HepG2 (cell line): ENCODE results near the gene ANKRD44. TPM values are rescaled to one million over a fixed set of nuclear protein-coding genes. Genes with fewer than 3 reads are reported as not detected.

Experiments used
- ETS1 ChIP-seq: sonication (generic); formaldehyde crosslinking; IDR thresholded peaks from 2 replicates; pipeline ENCODE4 v1.4.0; 2020; ENCODE audit warnings: missing genetic modification reagents
- FOXP1 ChIP-seq, 2 experiments: fragments of 450-650 bp in 1 of 2; IDR thresholded peaks; 2 replicates each; pipeline ENCODE4 v1.6.1; 2017 to 2018; ENCODE audit warnings: antibody characterized with exemption in 1 of 2
- POGK ChIP-seq: sonication (generic); formaldehyde crosslinking; conservative IDR thresholded peaks from 2 replicates; pipeline ENCODE4 v1.8.0; 2022; ENCODE audit warnings: mild to moderate bottlenecking, moderate library complexity, missing genetic modification reagents
- REXO4 ChIP-seq: sonication (generic); formaldehyde crosslinking; IDR thresholded peaks from 2 replicates; pipeline ENCODE4 v1.8.0; 2022; ENCODE audit warnings: missing genetic modification reagents, mild to moderate bottlenecking, borderline replicate concordance
- ZNF335 ChIP-seq: sonication (generic); formaldehyde crosslinking; IDR thresholded peaks from 2 replicates; pipeline ENCODE4 v1.4.0; 2020; ENCODE audit warnings: missing genetic modification reagents
- polyA plus RNA-seq, 8 experiments: library from polyadenylated mRNA; depleted of rRNA in 3 of 8; stranded (reverse) in 7 of 8; unstranded in 1 of 8; fragments of >200 nt; fragmentation: Illumina TruSeq in 4 of 8; extraction: Trizol in 4 of 8; gene quantifications; 2 replicates each; pipeline versions ENCODE4 v1.2.1 to v1.2.3, GENCODE V29; 2011 to 2016; ENCODE audit warnings: low read depth in 4 of 8, missing spikeins in 1 of 8, mixed read lengths in 1 of 8; ENCODE audit not compliant: insufficient read depth in 1 of 8
- total RNA-seq, 5 experiments: library from RNA; depleted of rRNA; stranded (reverse); fragments of >200 nt; fragmentation: Illumina TruSeq; extraction: Trizol; gene quantifications; 2 replicates each; pipeline ENCODE4 v1.2.3, GENCODE V29; 2016; ENCODE audit warnings: low read depth in 1 of 5
- TF ChIP-seq, protein P1 (sequence below): sonication (generic); formaldehyde crosslinking; IDR thresholded peaks from 2 replicates; pipeline ENCODE4; 2020; ENCODE audit warnings: missing genetic modification reagents, mild to moderate bottlenecking, borderline replicate concordance
- TF ChIP-seq, protein P2 (sequence below): sonication (generic); formaldehyde crosslinking; IDR thresholded peaks from 2 replicates; pipeline ENCODE4 v1.5.1; 2020; ENCODE audit warnings: missing genetic modification reagents, mild to moderate bottlenecking, borderline replicate concordance
- TF ChIP-seq, protein P3 (sequence below), 2 experiments: sonication (generic) in 1 of 2; formaldehyde crosslinking in 1 of 2; IDR thresholded peaks; 2 replicates each; pipeline versions ENCODE4 v1.4.0 to v1.6.1; 2018 to 2020; ENCODE audit warnings: missing genetic modification reagents in 2 of 2, borderline replicate concordance in 1 of 2, low read depth in 1 of 2, mild to moderate bottlenecking in 1 of 2, missing biosample characterization in 1 of 2

ANKRD44 gene
- total and polyA plus RNA-seq, 2 of the 13 experiments (the other 11 are each of a cell fraction or from before 2014, with no cell fraction given) = 0.04 to 0.11 TPM

- TF ChIP-seq, protein P1, sequence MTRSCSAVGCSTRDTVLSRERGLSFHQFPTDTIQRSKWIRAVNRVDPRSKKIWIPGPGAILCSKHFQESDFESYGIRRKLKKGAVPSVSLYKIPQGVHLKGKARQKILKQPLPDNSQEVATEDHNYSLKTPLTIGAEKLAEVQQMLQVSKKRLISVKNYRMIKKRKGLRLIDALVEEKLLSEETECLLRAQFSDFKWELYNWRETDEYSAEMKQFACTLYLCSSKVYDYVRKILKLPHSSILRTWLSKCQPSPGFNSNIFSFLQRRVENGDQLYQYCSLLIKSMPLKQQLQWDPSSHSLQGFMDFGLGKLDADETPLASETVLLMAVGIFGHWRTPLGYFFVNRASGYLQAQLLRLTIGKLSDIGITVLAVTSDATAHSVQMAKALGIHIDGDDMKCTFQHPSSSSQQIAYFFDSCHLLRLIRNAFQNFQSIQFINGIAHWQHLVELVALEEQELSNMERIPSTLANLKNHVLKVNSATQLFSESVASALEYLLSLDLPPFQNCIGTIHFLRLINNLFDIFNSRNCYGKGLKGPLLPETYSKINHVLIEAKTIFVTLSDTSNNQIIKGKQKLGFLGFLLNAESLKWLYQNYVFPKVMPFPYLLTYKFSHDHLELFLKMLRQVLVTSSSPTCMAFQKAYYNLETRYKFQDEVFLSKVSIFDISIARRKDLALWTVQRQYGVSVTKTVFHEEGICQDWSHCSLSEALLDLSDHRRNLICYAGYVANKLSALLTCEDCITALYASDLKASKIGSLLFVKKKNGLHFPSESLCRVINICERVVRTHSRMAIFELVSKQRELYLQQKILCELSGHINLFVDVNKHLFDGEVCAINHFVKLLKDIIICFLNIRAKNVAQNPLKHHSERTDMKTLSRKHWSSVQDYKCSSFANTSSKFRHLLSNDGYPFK = no peak
- no peak for TF ChIP-seq ETS1 (CRISPR knock-in tag)
- TF ChIP-seq FOXP1 (IDR thresholded peaks at IDR 0.05) = no peak
- no peak for TF ChIP-seq FOXP1 (CRISPR knock-in tag; IDR thresholded peaks at IDR 0.05)
- TF ChIP-seq, protein P2, sequence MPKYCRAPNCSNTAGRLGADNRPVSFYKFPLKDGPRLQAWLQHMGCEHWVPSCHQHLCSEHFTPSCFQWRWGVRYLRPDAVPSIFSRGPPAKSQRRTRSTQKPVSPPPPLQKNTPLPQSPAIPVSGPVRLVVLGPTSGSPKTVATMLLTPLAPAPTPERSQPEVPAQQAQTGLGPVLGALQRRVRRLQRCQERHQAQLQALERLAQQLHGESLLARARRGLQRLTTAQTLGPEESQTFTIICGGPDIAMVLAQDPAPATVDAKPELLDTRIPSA = no peak
- TF ChIP-seq, protein P3, sequence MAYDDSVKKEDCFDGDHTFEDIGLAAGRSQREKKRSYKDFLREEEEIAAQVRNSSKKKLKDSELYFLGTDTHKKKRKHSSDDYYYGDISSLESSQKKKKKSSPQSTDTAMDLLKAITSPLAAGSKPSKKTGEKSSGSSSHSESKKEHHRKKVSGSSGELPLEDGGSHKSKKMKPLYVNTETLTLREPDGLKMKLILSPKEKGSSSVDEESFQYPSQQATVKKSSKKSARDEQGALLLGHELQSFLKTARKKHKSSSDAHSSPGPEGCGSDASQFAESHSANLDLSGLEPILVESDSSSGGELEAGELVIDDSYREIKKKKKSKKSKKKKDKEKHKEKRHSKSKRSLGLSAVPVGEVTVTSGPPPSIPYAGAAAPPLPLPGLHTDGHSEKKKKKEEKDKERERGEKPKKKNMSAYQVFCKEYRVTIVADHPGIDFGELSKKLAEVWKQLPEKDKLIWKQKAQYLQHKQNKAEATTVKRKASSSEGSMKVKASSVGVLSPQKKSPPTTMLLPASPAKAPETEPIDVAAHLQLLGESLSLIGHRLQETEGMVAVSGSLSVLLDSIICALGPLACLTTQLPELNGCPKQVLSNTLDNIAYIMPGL (CRISPR knock-in tag; IDR thresholded peaks at IDR 0.05; ENCODE audit: borderline replicate concordance in 1 of 2, low read depth in 1 of 2) = no peak
- TF ChIP-seq POGK (CRISPR knock-in tag) = no peak
- TF ChIP-seq REXO4 = no peak
- TF ChIP-seq ZNF335 (CRISPR knock-in tag) = no peak
- TF ChIP-seq, all 625 proteins: peak for 0
Observed at GRCh38 chr2:197311421-197312033, 947 bp upstream of the ANKRD44 start (continued).
